Osteoblast (primary cell): Measurements from ENCODE around the gene ZYG11A. TPM values are rescaled to one million over a fixed set of nuclear protein-coding genes. Genes with fewer than 3 reads are reported as not detected.
"Not testable (repeated sequence)": the region's sequence is repeated elsewhere in the genome, so short reads cannot be mapped to it uniquely, and the experiment has no call there.

Experiments used
- DNase-seq: peaks from one replicate; pipeline ENCODE4 v3.0.0; 2011; ENCODE audit warnings: low spot score, mixed read lengths; ENCODE audit not compliant: insufficient read length; ENCODE audit errors: missing footprints
- H2AFZ ChIP-seq: 2 replicates; pipeline ENCODE4 v1.6.0; 2011; ENCODE audit warnings: mild to moderate bottlenecking, low read length
- H3K27ac ChIP-seq: 2 replicates; pipeline ENCODE4 v1.5.1; 2011; ENCODE audit warnings: mild to moderate bottlenecking, low read depth, low read length, moderate library complexity
- H3K27me3 ChIP-seq: 2 replicates; pipeline ENCODE4 v1.6.0; 2012; ENCODE audit warnings: mild to moderate bottlenecking, control low read depth, inconsistent platforms, low read length, moderate library complexity; ENCODE audit not compliant: insufficient read depth
- H3K36me3 ChIP-seq: 2 replicates; pipeline ENCODE4 v1.5.1; 2011; ENCODE audit warnings: mild to moderate bottlenecking, low read length, control low read depth, moderate library complexity; ENCODE audit not compliant: insufficient read depth
- H3K4me1 ChIP-seq: 2 replicates; pipeline ENCODE4 v1.5.1; 2011; ENCODE audit warnings: mild to moderate bottlenecking, low read length, control low read depth, moderate library complexity; ENCODE audit not compliant: insufficient read depth
- H3K4me2 ChIP-seq: 2 replicates; pipeline ENCODE4 v1.6.0; 2011; ENCODE audit warnings: mild to moderate bottlenecking, low read length; ENCODE audit not compliant: insufficient read depth
- H3K4me3 ChIP-seq: fragments of 200-600 bp; sonication (generic); 3 replicates; pipeline ENCODE4 v1.5.1; 2012; ENCODE audit warnings: mild to moderate bottlenecking, low read length, inconsistent platforms; ENCODE audit not compliant: insufficient read depth
- H3K79me2 ChIP-seq: 2 replicates; pipeline ENCODE4 v1.6.0; 2012; ENCODE audit warnings: mild to moderate bottlenecking, low read length, control low read depth, inconsistent platforms; ENCODE audit not compliant: insufficient read depth
- H3K9me3 ChIP-seq: 2 replicates; pipeline ENCODE4 v1.5.1; 2011; ENCODE audit warnings: low read depth, low read length, control low read depth
- H4K20me1 ChIP-seq: 2 replicates; pipeline ENCODE4 v1.6.0; 2012; ENCODE audit warnings: mild to moderate bottlenecking, low read length, control low read depth; ENCODE audit not compliant: insufficient read depth
- CTCF ChIP-seq: IDR thresholded peaks from 2 replicates; pipeline ENCODE4 v1.5.1; 2011; ENCODE audit warnings: mild to moderate bottlenecking, low read depth, low read length, moderate library complexity; ENCODE audit errors: extremely low read depth
- total RNA-seq: library from RNA; depleted of rRNA; stranded (reverse); fragments of >200 nt; gene quantifications from 2 replicates; pipeline ENCODE4 v1.2.3, GENCODE V29; 2012

The ZYG11A gene
- total RNA-seq, 1 donor: under 0.01 TPM

GRCh38 chr1:52857443-52857842, 14.9 kb downstream of the ZYG11A start:
- Histone ChIP-seq H3K27me3 (no peaks in the 10 kb centered on the region), H4K20me1 (no peaks in the 10 kb centered on the region), H3K27ac (no peak overlapping the region), H3K79me2 (no peaks in the 10 kb centered on the region), H3K4me1 (no peaks in the 10 kb centered on the region), H3K36me3 (no peaks in the 10 kb centered on the region), H3K4me2 (no peak overlapping the region), H3K4me3 (no peak overlapping the region), H2AFZ (peak overlapping the region; percentile 70), H3K9me3 (no peaks in the 10 kb centered on the region)
- no peak for DNase-seq
- no peak for TF ChIP-seq CTCF

- Histone ChIP-seq H3K4me2 (no peak overlapping the region), H3K79me2 (no peaks in the 10 kb centered on the region), H3K9me3 (no peaks in the 10 kb centered on the region), H3K27ac (no peak overlapping the region), H4K20me1 (no peaks in the 10 kb centered on the region), H3K27me3 (no peaks in the 10 kb centered on the region), H3K4me1 (no peaks in the 10 kb centered on the region), H2AFZ (no peak overlapping the region), H3K36me3 (no peaks in the 10 kb centered on the region), H3K4me3 (no peak overlapping the region)
- no peak for TF ChIP-seq CTCF
- DNase-seq: no peak
Measured at GRCh38 chr1:52862666-52863458, 20.3 kb downstream of the ZYG11A start.

- no peaks in the 10 kb centered on the region for H3K79me2 ChIP-seq
- no peak overlapping the region for H3K27ac ChIP-seq
- H3K4me2 ChIP-seq: no peak overlapping the region
- no peaks in the 10 kb centered on the region for H3K36me3 ChIP-seq
- TF ChIP-seq CTCF: no peak
- no peaks in the 10 kb centered on the region for H3K9me3 ChIP-seq
- no peaks in the 10 kb centered on the region for H3K4me1 ChIP-seq
- H3K27me3 ChIP-seq: no peaks in the 10 kb centered on the region
- no peak overlapping the region for H2AFZ ChIP-seq
- H4K20me1 ChIP-seq: no peaks in the 10 kb centered on the region
- no peak overlapping the region for H3K4me3 ChIP-seq
- no peak for DNase-seq
Measured at GRCh38 chr1:52867087-52867863, 24.7 kb downstream of the ZYG11A start.

GRCh38 chr1:52869727-52870126, 27.2 kb downstream of the ZYG11A start:
- not testable (repeated sequence) for H3K27me3 ChIP-seq, DNase-seq, H3K79me2 ChIP-seq, H3K4me2 ChIP-seq, H3K4me3 ChIP-seq, H3K4me1 ChIP-seq, H4K20me1 ChIP-seq, H2AFZ ChIP-seq, H3K36me3 ChIP-seq, H3K27ac ChIP-seq, H3K9me3 ChIP-seq
